Endothelial cell (in vitro differentiated cells): ENCODE results near the gene PPP6R1. TPM values are rescaled to one million over a fixed set of nuclear protein-coding genes. Genes with fewer than 3 reads are reported as not detected.
"Not testable (repeated sequence)": the region's sequence is repeated elsewhere in the genome, so short reads cannot be mapped to it uniquely, and the experiment has no call there.

Experiments used
- DNase-seq: peaks from one replicate; pipeline ENCODE4 v3.0.0; 2021; ENCODE audit warnings: low spot score
- H3K27ac Mint-ChIP-seq: one replicate; pipeline ENCODE4 v1.8.0; 2021; ENCODE audit warnings: mixed read lengths, inconsistent platforms; ENCODE audit not compliant: unreplicated experiment
- H3K27me3 Mint-ChIP-seq: one replicate; pipeline ENCODE4 v1.8.0; 2021; ENCODE audit warnings: mild to moderate bottlenecking, moderate library complexity, mixed read lengths, inconsistent platforms; ENCODE audit not compliant: unreplicated experiment
- H3K36me3 Mint-ChIP-seq: one replicate; pipeline ENCODE4 v1.8.0; 2021; ENCODE audit warnings: mild to moderate bottlenecking, low read depth, mixed read lengths, inconsistent platforms; ENCODE audit not compliant: unreplicated experiment
- H3K4me1 Mint-ChIP-seq: one replicate; pipeline ENCODE4 v1.8.0; 2021; ENCODE audit warnings: mild to moderate bottlenecking, mixed read lengths, inconsistent platforms; ENCODE audit not compliant: unreplicated experiment
- H3K4me3 Mint-ChIP-seq: one replicate; pipeline ENCODE4 v1.8.0; 2021; ENCODE audit warnings: mild to moderate bottlenecking, mixed read lengths, inconsistent platforms; ENCODE audit not compliant: unreplicated experiment
- H3K9me3 Mint-ChIP-seq: one replicate; pipeline ENCODE4 v1.8.0; 2021; ENCODE audit warnings: mixed read lengths, inconsistent platforms; ENCODE audit not compliant: unreplicated experiment
- total RNA-seq: library from RNA; stranded (reverse); fragmentation: NEBNext Ultra II Directional; extraction: Animal tissue kit (Norgen Biotek cat#: 25700); gene quantifications from one replicate; pipeline ENCODE4 v1.2.1, GENCODE V29; 2021; ENCODE audit not compliant: unreplicated experiment
- TF ChIP-seq, protein P1 (sequence below): fragments of 200-600 bp; sonication (generic); IDR thresholded peaks from one replicate; pipeline ENCODE4 v1.5.0; 2021; ENCODE audit warnings: antibody characterized with exemption; ENCODE audit not compliant: unreplicated experiment

PPP6R1 gene
- total RNA-seq, 1 donor from 2014 or later = 65.6 TPM

DNA sequence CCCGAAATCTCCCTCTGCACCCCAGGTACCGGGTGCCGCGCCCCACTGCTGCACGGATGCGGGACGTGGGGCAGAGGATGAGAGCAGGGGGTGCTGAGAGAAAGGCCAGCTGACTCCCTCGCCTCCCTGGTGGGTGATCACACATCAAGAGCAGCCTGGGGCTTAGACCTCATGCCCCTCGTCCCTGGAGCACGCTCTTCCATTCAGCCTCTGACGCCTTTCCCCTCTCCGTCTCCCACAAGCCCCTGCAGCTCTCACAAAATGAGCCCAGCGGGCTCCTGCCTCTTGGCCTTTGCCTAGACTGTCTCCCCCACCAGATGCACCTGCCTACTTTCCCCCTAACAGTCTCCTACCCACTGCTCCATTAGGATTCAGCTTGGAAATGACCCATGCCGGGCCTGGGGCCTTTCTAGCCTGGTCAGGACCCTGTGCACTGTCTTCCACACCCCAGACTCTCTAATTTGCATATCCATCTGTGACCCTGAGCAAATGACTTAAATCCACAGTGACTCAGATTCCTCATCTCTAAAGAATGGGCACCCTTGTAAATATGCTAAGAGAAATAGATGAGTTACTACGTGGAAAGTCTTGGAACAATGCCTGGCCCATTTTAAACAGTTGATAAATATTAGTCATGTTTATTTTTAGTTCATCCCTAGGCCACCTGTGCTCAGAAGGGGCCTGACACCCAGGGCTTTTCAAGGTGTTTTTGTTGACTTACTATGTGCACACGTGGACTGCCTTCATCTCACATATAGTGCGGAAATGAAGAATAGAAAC is 48.9 kb downstream of the PPP6R1 start:
- Mint-ChIP-seq H3K27me3 (peaks cover 6% of the 10 kb centered on the region), H3K4me1 (no peaks in the 10 kb centered on the region), H3K9me3 (no peaks in the 10 kb centered on the region), H3K36me3 (no peaks in the 10 kb centered on the region), H3K27ac (no peak overlapping the region), H3K4me3 (no peak overlapping the region)
- DNase-seq = no peak
- TF ChIP-seq, protein P1, sequence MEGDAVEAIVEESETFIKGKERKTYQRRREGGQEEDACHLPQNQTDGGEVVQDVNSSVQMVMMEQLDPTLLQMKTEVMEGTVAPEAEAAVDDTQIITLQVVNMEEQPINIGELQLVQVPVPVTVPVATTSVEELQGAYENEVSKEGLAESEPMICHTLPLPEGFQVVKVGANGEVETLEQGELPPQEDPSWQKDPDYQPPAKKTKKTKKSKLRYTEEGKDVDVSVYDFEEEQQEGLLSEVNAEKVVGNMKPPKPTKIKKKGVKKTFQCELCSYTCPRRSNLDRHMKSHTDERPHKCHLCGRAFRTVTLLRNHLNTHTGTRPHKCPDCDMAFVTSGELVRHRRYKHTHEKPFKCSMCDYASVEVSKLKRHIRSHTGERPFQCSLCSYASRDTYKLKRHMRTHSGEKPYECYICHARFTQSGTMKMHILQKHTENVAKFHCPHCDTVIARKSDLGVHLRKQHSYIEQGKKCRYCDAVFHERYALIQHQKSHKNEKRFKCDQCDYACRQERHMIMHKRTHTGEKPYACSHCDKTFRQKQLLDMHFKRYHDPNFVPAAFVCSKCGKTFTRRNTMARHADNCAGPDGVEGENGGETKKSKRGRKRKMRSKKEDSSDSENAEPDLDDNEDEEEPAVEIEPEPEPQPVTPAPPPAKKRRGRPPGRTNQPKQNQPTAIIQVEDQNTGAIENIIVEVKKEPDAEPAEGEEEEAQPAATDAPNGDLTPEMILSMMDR = no peak

DNA sequence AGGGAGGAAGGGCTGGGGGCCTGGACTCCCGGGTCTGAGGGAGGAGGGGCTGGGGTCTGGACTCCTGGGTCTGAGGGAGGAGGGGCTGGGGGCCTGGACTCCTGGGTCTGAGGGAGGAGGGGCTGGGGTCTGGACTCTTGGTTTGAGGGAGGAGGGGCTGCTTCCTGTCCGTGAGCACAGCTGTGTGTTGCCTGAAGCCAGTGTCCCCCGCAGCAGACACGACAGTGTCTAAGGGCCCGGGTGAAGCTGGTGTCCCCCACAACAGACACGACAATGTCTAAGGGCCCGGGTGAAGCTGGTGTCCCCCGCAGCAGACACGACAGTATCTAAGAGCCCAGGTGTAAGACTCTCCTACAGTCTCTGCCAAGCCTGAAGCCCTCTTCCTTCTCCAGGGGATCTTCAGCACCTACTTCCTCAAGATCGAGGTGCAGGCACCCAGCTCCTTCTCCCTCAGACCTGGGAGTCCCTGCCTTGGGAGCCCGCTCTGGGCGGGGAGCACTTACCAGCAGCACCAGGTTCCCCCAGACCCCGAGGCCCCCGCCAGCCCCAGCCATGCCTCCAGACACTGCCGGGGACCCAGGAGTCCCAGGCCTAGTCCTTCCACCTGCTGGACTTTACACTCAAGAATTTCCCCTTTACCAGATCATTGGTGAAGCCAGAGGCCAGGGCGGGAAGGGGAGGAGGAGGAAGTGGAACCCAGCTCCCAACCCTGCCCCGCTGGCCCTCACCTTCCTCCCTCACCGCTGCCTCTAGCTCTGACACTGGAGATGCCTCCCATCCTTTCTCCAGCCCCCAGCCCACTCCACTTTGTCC is 49.7 kb downstream of the PPP6R1 start, which contains the start of gene PTPRH:
Gene PTPRH, minus strand, starts transcription at position 622 of the 813 bp plus-strand sequence. Its CDS starts 68 bp downstream, at position 554.
- no peak for DNase-seq
- Mint-ChIP-seq H3K4me1 (no peaks in the 10 kb centered on the region), H3K27ac (no peak within 1 kb of the TSS), H3K27me3 (peaks cover 2% of the 10 kb centered on the region), H3K4me3 (no peak within 1 kb of the TSS), H3K9me3 (no peaks in the 10 kb centered on the region), H3K36me3 (no peaks in the 10 kb centered on the region)
- TF ChIP-seq, protein P1 = no peak

DNA sequence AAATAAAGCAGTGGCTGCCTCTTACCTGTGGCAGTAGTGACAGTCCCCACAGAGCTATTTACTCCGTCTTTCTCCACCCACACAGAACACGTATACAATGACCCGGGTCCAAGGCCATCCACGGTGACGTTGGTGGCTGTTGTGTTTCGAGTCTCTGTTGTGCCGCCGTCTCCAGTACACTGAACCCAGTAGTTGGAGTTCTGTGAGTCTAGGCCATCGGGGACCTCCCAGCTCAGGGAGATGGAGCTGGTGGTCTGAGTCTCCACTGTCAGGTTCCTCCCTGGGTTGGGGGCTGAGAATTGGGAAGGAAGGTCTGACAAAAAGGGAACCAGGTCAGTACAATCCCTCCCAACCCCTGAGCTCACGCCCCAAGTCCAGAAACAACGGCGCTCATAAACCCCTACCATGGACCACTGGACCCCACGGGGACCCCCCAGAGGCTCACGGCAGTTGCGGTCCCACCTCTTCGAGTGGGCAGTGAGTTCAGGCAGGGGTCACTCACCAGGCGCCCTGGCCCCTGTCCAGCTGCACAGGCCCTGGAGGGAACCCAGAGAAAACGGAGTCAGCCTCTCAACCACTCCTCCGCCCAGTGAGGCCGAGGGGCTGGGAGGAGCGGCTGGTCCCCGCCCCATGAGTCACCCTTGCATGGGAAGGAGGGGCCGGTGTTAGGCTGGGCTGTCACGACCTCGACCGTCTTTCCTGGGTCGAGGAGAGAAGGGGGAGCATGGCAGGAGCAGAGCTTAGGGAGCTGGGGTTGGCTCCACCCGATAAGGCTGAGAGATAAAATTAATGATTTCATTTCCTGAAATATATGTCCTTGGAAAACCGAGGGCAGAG is 51.9 kb downstream of the PPP6R1 start:
- H3K36me3 Mint-ChIP-seq = no peaks in the 10 kb centered on the region
- no peaks in the 10 kb centered on the region for H3K9me3 Mint-ChIP-seq
- DNase-seq = peak; percentile 32
- no peak overlapping the region for H3K4me3 Mint-ChIP-seq
- peaks cover 2% of the 10 kb centered on the region for H3K27me3 Mint-ChIP-seq
- no peaks in the 10 kb centered on the region for H3K4me1 Mint-ChIP-seq
- TF ChIP-seq, protein P1 = no peak
- H3K27ac Mint-ChIP-seq = no peak overlapping the region

DNA sequence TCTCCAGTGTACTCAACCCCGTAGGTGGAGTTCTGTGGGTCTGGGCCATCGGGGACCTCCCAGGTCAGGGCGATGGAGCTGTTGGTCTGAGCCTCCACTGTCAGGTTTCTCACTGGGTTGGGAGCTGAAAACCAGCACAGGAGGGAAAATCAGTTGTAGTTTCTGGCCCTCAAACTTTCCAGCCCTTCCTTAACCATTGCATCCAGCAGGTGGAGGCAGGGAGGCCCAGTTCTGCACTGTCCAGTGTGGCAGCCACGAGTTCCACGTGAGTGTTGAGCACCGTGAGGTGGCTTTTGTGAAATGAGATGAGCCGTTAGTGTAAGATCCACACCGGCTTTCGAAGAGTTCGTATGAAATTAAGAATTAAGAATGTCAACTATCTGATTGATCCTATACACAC is 56.6 kb downstream of the PPP6R1 start:
- not testable (repeated sequence) for H3K4me3 Mint-ChIP-seq, H3K27me3 Mint-ChIP-seq

DNA sequence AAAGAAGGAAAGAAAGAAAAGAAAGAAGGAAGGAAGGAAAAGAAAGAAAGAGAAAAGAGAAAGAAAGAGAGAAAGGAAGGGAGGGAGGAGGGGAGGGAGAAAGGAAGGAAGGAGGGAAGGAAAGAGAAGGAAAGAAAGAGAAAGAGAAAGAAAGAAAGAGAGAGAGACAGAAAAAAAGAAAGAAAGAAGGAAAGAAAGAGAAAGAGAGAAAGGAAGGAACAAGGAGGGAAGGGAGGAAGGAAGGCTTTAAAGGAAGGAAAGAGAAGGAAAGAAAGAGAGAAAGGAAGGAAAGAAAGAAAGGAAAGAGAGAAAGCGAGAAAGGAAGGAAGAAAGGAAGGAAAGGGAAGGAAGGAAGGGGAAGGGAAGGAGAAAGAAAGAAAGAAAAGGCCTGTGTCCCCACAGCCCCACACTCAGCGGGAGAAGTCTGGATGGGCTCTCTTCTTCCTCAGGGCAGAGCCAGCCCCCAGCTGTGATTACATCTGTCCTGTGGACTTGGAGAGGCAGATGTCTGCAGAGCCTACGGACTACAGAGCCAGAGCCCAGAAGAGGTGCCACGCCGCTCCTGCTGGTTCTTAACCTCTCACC is 59.1 kb downstream of the PPP6R1 start:
- TF ChIP-seq, protein P1 = no peak
- Mint-ChIP-seq H3K27me3 (peaks cover 3% of the 10 kb centered on the region), H3K36me3 (no peaks in the 10 kb centered on the region), H3K4me3 (no peak overlapping the region), H3K27ac (no peak overlapping the region), H3K9me3 (no peaks in the 10 kb centered on the region), H3K4me1 (no peaks in the 10 kb centered on the region)
- no peak for DNase-seq

More for the DNA sequence above, 56.6 kb downstream of the PPP6R1 start:
- not testable (repeated sequence) for H3K4me1 Mint-ChIP-seq, DNase-seq, H3K27ac Mint-ChIP-seq, H3K36me3 Mint-ChIP-seq, H3K9me3 Mint-ChIP-seq
